Endothelial cell (in vitro differentiated cells): ENCODE results near the gene MOCOS. TPM values are rescaled to one million over a fixed set of nuclear protein-coding genes. Genes with fewer than 3 reads are reported as not detected.

ENCODE experiments used
- DNase-seq: peaks from one replicate; pipeline ENCODE4 v3.0.0; 2021; ENCODE audit warnings: low spot score
- H3K27ac Mint-ChIP-seq: one replicate; pipeline ENCODE4 v1.8.0; 2021; ENCODE audit warnings: mixed read lengths, inconsistent platforms; ENCODE audit not compliant: unreplicated experiment
- H3K27me3 Mint-ChIP-seq: one replicate; pipeline ENCODE4 v1.8.0; 2021; ENCODE audit warnings: mild to moderate bottlenecking, moderate library complexity, mixed read lengths, inconsistent platforms; ENCODE audit not compliant: unreplicated experiment
- H3K36me3 Mint-ChIP-seq: one replicate; pipeline ENCODE4 v1.8.0; 2021; ENCODE audit warnings: mild to moderate bottlenecking, low read depth, mixed read lengths, inconsistent platforms; ENCODE audit not compliant: unreplicated experiment
- H3K4me1 Mint-ChIP-seq: one replicate; pipeline ENCODE4 v1.8.0; 2021; ENCODE audit warnings: mild to moderate bottlenecking, mixed read lengths, inconsistent platforms; ENCODE audit not compliant: unreplicated experiment
- H3K4me3 Mint-ChIP-seq: one replicate; pipeline ENCODE4 v1.8.0; 2021; ENCODE audit warnings: mild to moderate bottlenecking, mixed read lengths, inconsistent platforms; ENCODE audit not compliant: unreplicated experiment
- H3K9me3 Mint-ChIP-seq: one replicate; pipeline ENCODE4 v1.8.0; 2021; ENCODE audit warnings: mixed read lengths, inconsistent platforms; ENCODE audit not compliant: unreplicated experiment
- CTCF ChIP-seq: fragments of 200-600 bp; sonication (generic); IDR thresholded peaks from one replicate; pipeline ENCODE4 v1.5.0; 2021; ENCODE audit warnings: antibody characterized with exemption; ENCODE audit not compliant: unreplicated experiment
- long read RNA-seq: library from polyadenylated mRNA; unstranded; transcript quantifications from one replicate; pipeline ENCODE4 v2.0.0, GENCODE V29; 2020; ENCODE audit not compliant: unreplicated experiment
- total RNA-seq: library from RNA; stranded (reverse); fragmentation: NEBNext Ultra II Directional; extraction: Animal tissue kit (Norgen Biotek cat#: 25700); gene quantifications from one replicate; pipeline ENCODE4 v1.2.1, GENCODE V29; 2021; ENCODE audit not compliant: unreplicated experiment

The MOCOS gene
- 0.56 TPM for total RNA-seq
- long read RNA-seq: 0 reads

DNA sequence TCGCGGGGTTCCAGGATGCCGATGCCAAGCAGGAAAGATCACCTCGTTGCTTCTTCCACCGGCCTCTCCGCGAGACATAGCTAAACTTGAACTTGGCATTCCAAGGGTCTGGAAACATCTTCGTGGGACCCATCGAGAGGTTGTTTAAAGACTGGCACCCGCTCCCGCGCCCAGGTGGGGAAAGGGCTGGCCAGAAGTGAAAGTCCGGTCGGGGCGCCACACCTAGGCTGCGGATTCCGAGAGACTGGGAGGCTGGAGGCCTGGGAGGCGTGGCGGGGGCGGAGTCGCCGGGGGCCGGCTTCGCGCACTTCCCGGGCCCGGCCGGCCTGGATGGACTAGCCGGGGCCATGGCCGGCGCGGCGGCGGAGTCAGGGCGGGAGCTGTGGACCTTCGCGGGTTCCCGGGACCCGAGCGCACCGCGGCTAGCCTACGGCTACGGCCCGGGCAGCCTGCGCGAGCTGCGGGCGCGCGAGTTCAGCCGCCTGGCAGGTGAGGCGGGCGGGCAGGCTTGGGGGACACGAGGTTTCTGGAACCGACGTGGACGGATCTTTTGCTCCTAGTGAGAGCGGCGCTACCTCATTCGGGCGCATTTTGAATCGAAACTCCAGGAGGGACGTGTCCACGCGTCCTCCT, at the start of gene MOCOS:
TSS of gene MOCOS (plus strand) at position 305 of the 633 bp plus-strand sequence. CDS start at position 348, 43 bp downstream.
- no peak within 1 kb of the TSS for H3K27ac Mint-ChIP-seq
- peak; percentile 71 for DNase-seq
- H3K9me3 Mint-ChIP-seq: peaks cover 4% of the 10 kb centered on the region
- H3K36me3 Mint-ChIP-seq: peaks cover 8% of the 10 kb centered on the region
- peaks cover 32% of the 10 kb centered on the region for H3K4me1 Mint-ChIP-seq
- H3K4me3 Mint-ChIP-seq: peak within 1 kb of the TSS; percentile 85
- H3K27me3 Mint-ChIP-seq: peaks cover 18% of the 10 kb centered on the region
- TF ChIP-seq CTCF: no peak

GRCh38 chr18:36139245-36139644, 48.1 kb upstream of the MOCOS start:
- Mint-ChIP-seq H3K4me1 (no peaks in the 10 kb centered on the region), H3K27me3 (peaks cover 2% of the 10 kb centered on the region), H3K36me3 (peaks cover 14% of the 10 kb centered on the region), H3K4me3 (no peak overlapping the region), H3K9me3 (no peaks in the 10 kb centered on the region), H3K27ac (no peak overlapping the region)
- TF ChIP-seq CTCF: no peak
- no peak for DNase-seq

DNA sequence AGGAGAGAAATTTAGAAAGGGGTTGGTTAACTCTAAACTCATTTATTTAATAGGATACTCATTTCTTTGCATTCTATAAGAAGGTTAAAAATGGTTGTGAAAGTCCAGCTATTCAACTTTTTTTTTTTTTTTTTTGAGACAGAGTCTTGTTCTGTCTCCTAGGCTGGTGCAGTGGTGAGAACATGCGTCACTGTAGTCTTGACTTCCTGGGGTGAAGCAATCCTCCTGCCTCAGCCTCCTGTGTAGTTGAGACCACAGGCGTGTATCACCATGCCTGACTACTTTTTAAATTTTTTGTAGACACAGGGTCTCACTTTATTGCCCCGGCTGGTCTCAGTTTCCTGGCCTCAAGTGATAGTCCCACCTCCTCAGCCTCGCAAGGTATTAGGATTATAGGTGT, 45.7 kb upstream of the MOCOS start:
- no peak for TF ChIP-seq CTCF
- Mint-ChIP-seq H3K9me3 (no peaks in the 10 kb centered on the region), H3K27ac (no peak overlapping the region), H3K27me3 (peaks cover 2% of the 10 kb centered on the region), H3K4me1 (no peaks in the 10 kb centered on the region), H3K36me3 (peaks cover 13% of the 10 kb centered on the region), H3K4me3 (no peak overlapping the region)
- DNase-seq: no peak

DNA sequence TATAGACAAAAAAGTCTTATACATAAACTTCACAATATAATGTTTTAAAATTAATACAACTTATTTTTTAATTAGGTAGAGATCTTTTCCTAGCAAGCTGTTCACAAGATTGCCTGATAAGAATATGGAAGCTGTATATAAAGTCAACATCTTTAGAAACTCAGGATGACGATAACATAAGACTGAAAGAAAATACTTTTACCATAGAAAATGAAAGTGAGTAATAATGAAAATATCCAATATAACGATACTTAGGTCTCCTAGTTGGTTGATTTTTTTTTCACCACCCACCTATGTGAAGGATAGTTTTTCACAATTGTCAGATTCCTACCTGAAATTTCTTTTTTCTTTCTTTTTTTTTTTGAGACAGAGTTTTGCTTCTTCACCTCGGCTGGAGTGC, 44.5 kb upstream of the MOCOS start:
- DNase-seq: no peak
- H3K4me1 Mint-ChIP-seq: no peaks in the 10 kb centered on the region
- H3K27ac Mint-ChIP-seq: no peak overlapping the region
- no peaks in the 10 kb centered on the region for H3K9me3 Mint-ChIP-seq
- no peak for TF ChIP-seq CTCF
- H3K36me3 Mint-ChIP-seq: peaks cover 14% of the 10 kb centered on the region
- no peak overlapping the region for H3K4me3 Mint-ChIP-seq
- H3K27me3 Mint-ChIP-seq: peaks cover 2% of the 10 kb centered on the region

GRCh38 chr18:36143391-36143790, 43.9 kb upstream of the MOCOS start:
- no peak overlapping the region for H3K27ac Mint-ChIP-seq
- TF ChIP-seq CTCF: no peak
- peaks cover 2% of the 10 kb centered on the region for H3K27me3 Mint-ChIP-seq
- no peaks in the 10 kb centered on the region for H3K4me1 Mint-ChIP-seq
- H3K36me3 Mint-ChIP-seq: peaks cover 14% of the 10 kb centered on the region
- no peaks in the 10 kb centered on the region for H3K9me3 Mint-ChIP-seq
- DNase-seq: no peak
- H3K4me3 Mint-ChIP-seq: no peak overlapping the region
